Sigmoid colon (tissue), 7 donors: Measurements from ENCODE around the gene NEXN. TPM values are rescaled to one million over a fixed set of nuclear protein-coding genes. Genes with fewer than 3 reads are reported as not detected.
"Not testable (repeated sequence)": the region's sequence is repeated elsewhere in the genome, so short reads cannot be mapped to it uniquely, and the experiment has no call there.

Experiments used
- DNase-seq: peaks from one replicate; pipeline ENCODE4 v3.0.0-alpha.2; 2019
- H3K27ac ChIP-seq, 4 donors: fragments of 200-600 bp; sonication (generic); one replicate each; pipeline ENCODE4 v1.5.1; 2016 to 2019; ENCODE audit warnings: mild to moderate bottlenecking in 1 of 4
- H3K27me3 ChIP-seq, 3 donors: fragments of 200-600 bp; sonication (generic); one replicate each; pipeline ENCODE4 v1.5.1; 2019; ENCODE audit warnings: mild to moderate bottlenecking in 1 of 3
- H3K36me3 ChIP-seq, 4 donors: fragments of 200-600 bp; sonication (generic); one replicate each; pipeline ENCODE4 v1.5.1; 2016 to 2019
- H3K4me1 ChIP-seq, 4 donors: fragments of 200-600 bp; sonication (generic); one replicate each; pipeline ENCODE4 v1.5.1; 2017 to 2019
- H3K4me3 ChIP-seq, 4 donors: fragments of 200-600 bp; sonication (generic); one replicate each; pipeline ENCODE4 v1.5.1; 2017 to 2019; ENCODE audit warnings: mild to moderate bottlenecking in 2 of 4, moderate library complexity in 1 of 4
- H3K9me3 ChIP-seq, 4 donors: fragments of 200-600 bp in 3 of 4; sonication (generic) in 3 of 4; one replicate each; pipeline versions ENCODE4 v1.5.1 to v1.6.1; 2013 to 2019
- EP300 ChIP-seq, 4 donors: sonication (generic); formaldehyde crosslinking; IDR thresholded peaks; one replicate each; pipeline ENCODE4 v1.6.1; 2017; ENCODE audit warnings: antibody characterized with exemption in 4 of 4
- POLR2A ChIP-seq, 2 donors: fragments of 450-650 bp; IDR thresholded peaks; one replicate each; pipeline ENCODE4 v1.6.1; 2016; ENCODE audit warnings: antibody characterized with exemption in 2 of 2, mild to moderate bottlenecking in 2 of 2, moderate library complexity in 2 of 2
- POLR2AphosphoS5 ChIP-seq, 4 donors: sonication (generic); formaldehyde crosslinking; IDR thresholded peaks; one replicate each; pipeline ENCODE4 v1.6.1; 2017; ENCODE audit warnings: antibody characterized with exemption in 4 of 4
- WGBS, 2 donors: extraction: QIAGEN DNeasy Blood & Tissue Kit; methylation state at CpG; one replicate each; pipeline ENCODE4 v1.1.7; 2013; 5-methylcytosine and 5-hydroxymethylcytosine counted together
- intact Hi-C: fragments of 100-400 bp; cut with DNase I; formaldehyde crosslinking; loops from one replicate; pipeline ENCODE4 v1.15.1; 2023
- polyA plus RNA-seq, 3 donors: library from polyadenylated mRNA; stranded (reverse); fragments of 200-250 nt; gene quantifications; one replicate each; pipeline ENCODE4 v1.2.3, GENCODE V29; 2013
- total RNA-seq, 4 donors: library from RNA; depleted of rRNA; stranded (reverse); fragments of >200 nt; gene quantifications; one replicate each; pipeline ENCODE4 v1.1.0, GENCODE V29; 2016
- TF ChIP-seq, protein P1 (sequence below), 4 experiments: fragments of 450-650 bp in 3 of 4; fragments of 200-600 bp in 1 of 4; IDR thresholded peaks; one replicate each; pipeline ENCODE4 v1.5.1; 2016 to 2019; ENCODE audit warnings: antibody characterized with exemption in 4 of 4, mild to moderate bottlenecking in 3 of 4, moderate library complexity in 2 of 4
- donor health status: healthy with polysubstance abuse.
- donor health status: Bipolar disorder and iron deficiency.
- donor health status: healthy.

NEXN gene
- total and polyA plus RNA-seq, 7 donors, result 4.2 to 158 (median 68.8) TPM

DNA sequence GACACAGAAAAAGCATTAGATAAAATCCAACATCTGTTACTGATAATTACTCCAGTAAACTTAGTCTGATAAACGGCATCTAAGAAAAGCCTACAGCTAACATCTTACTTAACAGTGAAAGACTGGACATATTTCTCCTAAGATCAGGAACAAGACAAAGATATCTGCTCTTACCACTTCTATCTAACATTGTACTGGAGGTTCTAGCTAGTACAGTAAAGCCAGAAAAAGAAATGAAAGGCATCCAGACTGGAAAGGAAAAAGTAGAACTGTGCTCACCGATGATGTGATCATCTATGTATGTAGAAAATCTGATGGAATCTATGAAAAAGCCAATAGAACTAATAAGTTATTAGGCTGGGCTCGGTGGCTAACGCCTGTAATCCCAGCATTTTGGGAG lies 21.7 kb downstream of the NEXN start:
- TF ChIP-seq EP300 (IDR thresholded peaks at IDR 0.05) (no peak), POLR2AphosphoS5 (IDR thresholded peaks at IDR 0.05) (no peak), POLR2A (IDR thresholded peaks at IDR 0.05) (no peak)
- TF ChIP-seq, protein P1, sequence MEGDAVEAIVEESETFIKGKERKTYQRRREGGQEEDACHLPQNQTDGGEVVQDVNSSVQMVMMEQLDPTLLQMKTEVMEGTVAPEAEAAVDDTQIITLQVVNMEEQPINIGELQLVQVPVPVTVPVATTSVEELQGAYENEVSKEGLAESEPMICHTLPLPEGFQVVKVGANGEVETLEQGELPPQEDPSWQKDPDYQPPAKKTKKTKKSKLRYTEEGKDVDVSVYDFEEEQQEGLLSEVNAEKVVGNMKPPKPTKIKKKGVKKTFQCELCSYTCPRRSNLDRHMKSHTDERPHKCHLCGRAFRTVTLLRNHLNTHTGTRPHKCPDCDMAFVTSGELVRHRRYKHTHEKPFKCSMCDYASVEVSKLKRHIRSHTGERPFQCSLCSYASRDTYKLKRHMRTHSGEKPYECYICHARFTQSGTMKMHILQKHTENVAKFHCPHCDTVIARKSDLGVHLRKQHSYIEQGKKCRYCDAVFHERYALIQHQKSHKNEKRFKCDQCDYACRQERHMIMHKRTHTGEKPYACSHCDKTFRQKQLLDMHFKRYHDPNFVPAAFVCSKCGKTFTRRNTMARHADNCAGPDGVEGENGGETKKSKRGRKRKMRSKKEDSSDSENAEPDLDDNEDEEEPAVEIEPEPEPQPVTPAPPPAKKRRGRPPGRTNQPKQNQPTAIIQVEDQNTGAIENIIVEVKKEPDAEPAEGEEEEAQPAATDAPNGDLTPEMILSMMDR (IDR thresholded peaks at IDR 0.05), result no peak
- no peak for DNase-seq
- Histone ChIP-seq H3K4me1 (peaks cover 0 to 21% (median 5%) of the 10 kb centered on the region in 4 donors), H3K36me3 (no peaks in the 10 kb centered on the region), H3K27me3 (no peaks in the 10 kb centered on the region), H3K9me3 (no peaks in the 10 kb centered on the region), H3K27ac (no peak overlapping the region), H3K4me3 (no peak overlapping the region)
- 93 to 94% methylated on average over 4 of the region's 4 CpGs for WGBS, 2 donors
- intact Hi-C loops, result no loop called here

GRCh38 chr1:77918918-77919317 lies 30.5 kb downstream of the NEXN start:
- H3K4me1 ChIP-seq, result not testable (repeated sequence)

GRCh38 chr1:77925518-77925917 lies 37.1 kb downstream of the NEXN start:
- no peak for TF ChIP-seq POLR2AphosphoS5 (IDR thresholded peaks at IDR 0.05)
- TF ChIP-seq, protein P1 (IDR thresholded peaks at IDR 0.05), result no peak
- no peak for TF ChIP-seq POLR2A (IDR thresholded peaks at IDR 0.05)
- no peak for TF ChIP-seq EP300 (IDR thresholded peaks at IDR 0.05)
- H3K27ac ChIP-seq, result peak overlapping the region in 2 of 4 donors; percentile 33 to 45
- no peaks in the 10 kb centered on the region for H3K9me3 ChIP-seq
- peaks cover 0 to 16% (median 7%) of the 10 kb centered on the region in 4 donors for H3K4me1 ChIP-seq
- no peaks in the 10 kb centered on the region for H3K27me3 ChIP-seq
- peaks cover 0 to 89% (median 32%) of the 10 kb centered on the region in 4 donors for H3K36me3 ChIP-seq
- intact Hi-C loops, result loop anchor here (5.0 kb wide), 1 partner anchor 37 kb away; no protein-coding TSS in a partner anchor
- DNase-seq, result no peak
- no peak overlapping the region for H3K4me3 ChIP-seq
- WGBS, 2 donors, result 85 to 90% methylated on average over 1 of the region's 1 CpG

More at GRCh38 chr1:77918918-77919317, 30.5 kb downstream of the NEXN start:
- H3K27ac ChIP-seq, DNase-seq, intact Hi-C loops, H3K4me3 ChIP-seq, H3K9me3 ChIP-seq, H3K27me3 ChIP-seq: not testable (repeated sequence)
- H3K36me3 ChIP-seq, result peaks cover 11 to 82% (median 29%) of the 10 kb centered on the region in 4 donors
- WGBS, 2 donors, result 86 to 93% methylated on average over 5 of the region's 5 CpGs

- Histone ChIP-seq H3K4me1 (peaks cover 0 to 16% (median 7%) of the 10 kb centered on the region in 4 donors), H3K36me3 (peaks cover 0 to 91% (median 36%) of the 10 kb centered on the region in 4 donors), H3K27ac (peak overlapping the region in 2 of 4 donors; percentile 33 to 45), H3K9me3 (no peaks in the 10 kb centered on the region), H3K27me3 (no peaks in the 10 kb centered on the region), H3K4me3 (no peak overlapping the region)
- intact Hi-C loops, result loop anchor here (5.0 kb wide), 1 partner anchor 36 kb away; no protein-coding TSS in a partner anchor
- no peak for TF ChIP-seq EP300 (IDR thresholded peaks at IDR 0.05)
- TF ChIP-seq, protein P1 (IDR thresholded peaks at IDR 0.05), result no peak
- no peak for TF ChIP-seq POLR2AphosphoS5 (IDR thresholded peaks at IDR 0.05)
- no peak for TF ChIP-seq POLR2A (IDR thresholded peaks at IDR 0.05)
- no peak for DNase-seq
- WGBS, 2 donors, result 72 to 84% methylated on average over 2 of the region's 2 CpGs
Observed at GRCh38 chr1:77925956-77926355, 37.5 kb downstream of the NEXN start.

- peak overlapping the region in 1 of 4 donors; percentile 15 for H3K4me3 ChIP-seq
- no peaks in the 10 kb centered on the region for H3K9me3 ChIP-seq
- no peak for TF ChIP-seq POLR2AphosphoS5 (IDR thresholded peaks at IDR 0.05)
- TF ChIP-seq, protein P1 (IDR thresholded peaks at IDR 0.05), result no peak
- TF ChIP-seq POLR2A (IDR thresholded peaks at IDR 0.05), result no peak
- TF ChIP-seq EP300 (IDR thresholded peaks at IDR 0.05), result no peak
- peak overlapping the region in 2 of 4 donors; percentile 33 to 45 for H3K27ac ChIP-seq
- peaks cover 0 to 16% (median 7%) of the 10 kb centered on the region in 4 donors for H3K4me1 ChIP-seq
- DNase-seq, result no peak
- no peaks in the 10 kb centered on the region for H3K27me3 ChIP-seq
- 47 to 68% methylated on average over 13 of the region's 13 CpGs for WGBS, 2 donors
- H3K36me3 ChIP-seq, result peaks cover 0 to 91% (median 36%) of the 10 kb centered on the region in 4 donors
- intact Hi-C loops, result loop anchor here (5.0 kb wide), 1 partner anchor 36 kb away; no protein-coding TSS in a partner anchor
Observed at GRCh38 chr1:77926561-77927357, 38.3 kb downstream of the NEXN start.
